ENCODE measurements around the gene ERLIN1. TPM values are rescaled to one million over a fixed set of nuclear protein-coding genes. Genes with fewer than 3 reads are reported as not detected.

The ERLIN1 gene
- total RNA-seq, 1 donor from 2014 or later = 35.7 TPM

Other genes with a start within 250 kb of the ERLIN1 start
- 48.3 and 63.2 TPM in 2 replicates for gene DNMBP, start 176.1 kb downstream of the ERLIN1 start, total RNA-seq
- not detected in 2 replicates for gene CPN1, start 104.2 kb downstream of the ERLIN1 start, total RNA-seq
- 8.8 and 12.9 TPM in 2 replicates for gene CHUK, start 43.6 kb upstream of the ERLIN1 start, total RNA-seq
- 14.2 and 28.3 TPM in 2 replicates for gene CWF19L1, start 81.6 kb upstream of the ERLIN1 start, total RNA-seq
- gene BLOC1S2, start 100.7 kb upstream of the ERLIN1 start, total RNA-seq = 33.7 and 54.5 TPM in 2 replicates
- not detected in 2 replicates for gene PKD2L1, start 144.2 kb upstream of the ERLIN1 start, total RNA-seq
- 140 and 142 TPM in 2 replicates for gene SCD, start 161.2 kb upstream of the ERLIN1 start, total RNA-seq

Data from glomerular endothelial cell (primary cell).